Measurements from ENCODE around the gene MAT1A.

DNA sequence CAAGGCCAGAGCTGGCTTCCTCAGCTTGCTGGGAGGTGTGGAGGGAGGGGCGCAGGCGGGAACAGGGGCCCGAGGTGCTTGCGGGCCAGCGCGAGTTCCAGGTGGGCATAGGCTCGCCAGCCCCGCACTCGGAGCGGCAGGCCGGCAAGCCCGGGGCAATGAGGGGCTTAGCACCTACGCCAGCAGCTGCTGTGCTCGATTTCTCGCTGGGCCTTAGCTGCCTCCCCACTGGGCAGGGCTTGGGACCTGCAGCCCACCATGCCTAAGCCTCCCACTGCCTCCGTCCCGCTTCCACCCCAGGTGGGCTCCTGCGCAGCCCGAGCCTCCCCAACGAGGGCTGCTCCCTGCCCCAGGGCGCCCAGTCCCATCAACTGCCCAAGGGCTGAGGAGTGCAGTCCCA, 25.9 kb upstream of the MAT1A start:
- TF ChIP-seq EP300 (IDR thresholded peaks at IDR 0.05) (no peak), POLR2A (IDR thresholded peaks at IDR 0.05) (no peak)

Measured in stomach (tissue), 4 donors.